ENCODE results near the gene CAPN5.

GRCh38 chr11:77074205-77074604 lies 7.4 kb downstream of the CAPN5 start:
- TF ChIP-seq EZH2 (IDR thresholded peaks at IDR 0.05; ENCODE audit: borderline replicate concordance) (no peak), EZH2phosphoT487 (IDR thresholded peaks at IDR 0.05; ENCODE audit: low read depth, severe bottlenecking, unreplicated experiment) (no peak)
- TF ChIP-seq, protein P1, sequence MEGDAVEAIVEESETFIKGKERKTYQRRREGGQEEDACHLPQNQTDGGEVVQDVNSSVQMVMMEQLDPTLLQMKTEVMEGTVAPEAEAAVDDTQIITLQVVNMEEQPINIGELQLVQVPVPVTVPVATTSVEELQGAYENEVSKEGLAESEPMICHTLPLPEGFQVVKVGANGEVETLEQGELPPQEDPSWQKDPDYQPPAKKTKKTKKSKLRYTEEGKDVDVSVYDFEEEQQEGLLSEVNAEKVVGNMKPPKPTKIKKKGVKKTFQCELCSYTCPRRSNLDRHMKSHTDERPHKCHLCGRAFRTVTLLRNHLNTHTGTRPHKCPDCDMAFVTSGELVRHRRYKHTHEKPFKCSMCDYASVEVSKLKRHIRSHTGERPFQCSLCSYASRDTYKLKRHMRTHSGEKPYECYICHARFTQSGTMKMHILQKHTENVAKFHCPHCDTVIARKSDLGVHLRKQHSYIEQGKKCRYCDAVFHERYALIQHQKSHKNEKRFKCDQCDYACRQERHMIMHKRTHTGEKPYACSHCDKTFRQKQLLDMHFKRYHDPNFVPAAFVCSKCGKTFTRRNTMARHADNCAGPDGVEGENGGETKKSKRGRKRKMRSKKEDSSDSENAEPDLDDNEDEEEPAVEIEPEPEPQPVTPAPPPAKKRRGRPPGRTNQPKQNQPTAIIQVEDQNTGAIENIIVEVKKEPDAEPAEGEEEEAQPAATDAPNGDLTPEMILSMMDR (IDR thresholded peaks at IDR 0.05; ENCODE audit: poor library complexity): no peak
